Measurements from ENCODE around the gene WBP1L. TPM values are rescaled to one million over a fixed set of nuclear protein-coding genes. Genes with fewer than 3 reads are reported as not detected.

WBP1L gene
- total RNA-seq, 2 experiments from 2014 or later: 17.6 to 24.4 TPM

GRCh38 chr10:102745157-102745556 is 1.4 kb downstream of the WBP1L start:
- H3K9me2 ChIP-seq (ENCODE audit: insufficient read depth, low read length): no peaks in the 10 kb centered on the region
- H4K20me1 ChIP-seq (ENCODE audit: insufficient read depth, low read length): no peaks in the 10 kb centered on the region; the same call in 1 of the 2 replicates
- ChIA-PET POLR2A (interaction anchor here (0.6 to 2.5 kb wide), 5 partner anchors 7 to 110 kb away, joined by 3 to 14 read pairs (median 5); partner anchors contain the start of genes ARL3 and SFXN2), CTCF (ENCODE audit: unreplicated experiment) (interaction anchor here (0.6 kb wide), 1 partner anchor 1375 kb away, joined by 8 read pairs; no protein-coding TSS in a partner anchor)
- H3K79me2 ChIP-seq (ENCODE audit: insufficient read depth, low read depth, low read length): peaks cover 27% of the 10 kb centered on the region
- TF ChIP-seq, protein P1, sequence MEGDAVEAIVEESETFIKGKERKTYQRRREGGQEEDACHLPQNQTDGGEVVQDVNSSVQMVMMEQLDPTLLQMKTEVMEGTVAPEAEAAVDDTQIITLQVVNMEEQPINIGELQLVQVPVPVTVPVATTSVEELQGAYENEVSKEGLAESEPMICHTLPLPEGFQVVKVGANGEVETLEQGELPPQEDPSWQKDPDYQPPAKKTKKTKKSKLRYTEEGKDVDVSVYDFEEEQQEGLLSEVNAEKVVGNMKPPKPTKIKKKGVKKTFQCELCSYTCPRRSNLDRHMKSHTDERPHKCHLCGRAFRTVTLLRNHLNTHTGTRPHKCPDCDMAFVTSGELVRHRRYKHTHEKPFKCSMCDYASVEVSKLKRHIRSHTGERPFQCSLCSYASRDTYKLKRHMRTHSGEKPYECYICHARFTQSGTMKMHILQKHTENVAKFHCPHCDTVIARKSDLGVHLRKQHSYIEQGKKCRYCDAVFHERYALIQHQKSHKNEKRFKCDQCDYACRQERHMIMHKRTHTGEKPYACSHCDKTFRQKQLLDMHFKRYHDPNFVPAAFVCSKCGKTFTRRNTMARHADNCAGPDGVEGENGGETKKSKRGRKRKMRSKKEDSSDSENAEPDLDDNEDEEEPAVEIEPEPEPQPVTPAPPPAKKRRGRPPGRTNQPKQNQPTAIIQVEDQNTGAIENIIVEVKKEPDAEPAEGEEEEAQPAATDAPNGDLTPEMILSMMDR (conservative IDR thresholded peaks at IDR 0.05; ENCODE audit: low read length): no peak
- no peak for TF ChIP-seq EZH2phosphoT487 (IDR thresholded peaks at IDR 0.05; ENCODE audit: borderline replicate concordance, low read depth, low read length)
- H3K27ac ChIP-seq (ENCODE audit: low read depth, low read length, poor library complexity, severe bottlenecking): no peak overlapping the region
- peak overlapping the region; percentile 96 for H3K4me3 ChIP-seq (ENCODE audit: low read depth, low read length, poor library complexity, severe bottlenecking)
- no peak overlapping the region for H2AFZ ChIP-seq (ENCODE audit: low read length)
- peak overlapping the region; percentile 91 for H3K4me2 ChIP-seq (ENCODE audit: low read length)
- no TSS peak for BruUV-seq (replicated peaks)
- intact Hi-C loops (cut with micrococcal nuclease; ENCODE audit: unreplicated experiment): loop anchor here (5.0 kb wide), 1 partner anchor 67 kb away; no protein-coding TSS in a partner anchor
- DNase-seq (ENCODE audit: low spot score): no peak
- H3K4me1 ChIP-seq (ENCODE audit: insufficient read depth, low read length, poor library complexity, severe bottlenecking): peaks cover 23% of the 10 kb centered on the region
- H3K36me3 ChIP-seq (ENCODE audit: insufficient read depth, low read length): no peaks in the 10 kb centered on the region
- H3K9me3 ChIP-seq (ENCODE audit: low read length): no peaks in the 10 kb centered on the region

DNA sequence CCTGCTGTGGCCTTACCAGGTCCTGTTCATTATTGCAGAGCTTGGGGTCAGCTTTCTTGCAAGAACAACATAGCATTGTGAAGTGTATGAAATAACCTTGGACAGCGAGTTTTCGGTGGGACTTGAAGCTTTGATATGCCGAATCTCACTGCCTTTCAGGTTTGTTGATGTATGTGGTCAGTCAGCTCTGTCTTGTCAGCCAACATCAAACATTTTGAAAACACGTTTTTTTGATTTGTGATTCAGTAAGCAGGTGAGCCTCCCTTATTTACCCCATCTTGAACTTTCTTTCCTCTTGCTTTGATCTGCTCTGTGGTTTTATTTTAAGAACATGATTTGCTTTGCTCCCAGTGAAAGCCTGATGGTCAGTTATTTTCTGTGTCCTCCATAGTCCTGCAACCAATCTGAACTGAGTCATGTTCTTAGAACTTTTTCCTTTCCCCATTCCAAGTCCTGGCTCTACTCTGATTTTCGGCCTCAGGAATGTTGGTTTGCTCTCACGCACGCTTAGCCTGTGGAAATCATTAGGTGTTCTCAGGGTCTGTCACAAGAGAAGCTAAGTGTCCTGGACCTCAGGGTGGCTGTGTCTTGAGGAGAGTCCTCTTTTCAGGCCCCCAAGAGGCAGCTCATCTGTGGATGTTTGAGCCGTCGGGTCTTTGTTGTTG is 8.7 kb downstream of the WBP1L start:
- DNase-seq (ENCODE audit: low spot score): no peak
- Histone ChIP-seq H3K36me3 (ENCODE audit: insufficient read depth, low read length) (no peaks in the 10 kb centered on the region), H3K4me2 (ENCODE audit: low read length) (no peak overlapping the region), H3K4me3 (ENCODE audit: low read depth, low read length, poor library complexity, severe bottlenecking) (no peak overlapping the region), H3K27ac (ENCODE audit: low read depth, low read length, poor library complexity, severe bottlenecking) (no peak overlapping the region), H3K79me2 (ENCODE audit: insufficient read depth, low read depth, low read length) (peaks cover 4% of the 10 kb centered on the region; the same call in 1 of the 2 replicates), H3K9me2 (ENCODE audit: insufficient read depth, low read length) (no peaks in the 10 kb centered on the region), H4K20me1 (ENCODE audit: insufficient read depth, low read length) (no peaks in the 10 kb centered on the region), H2AFZ (ENCODE audit: low read length) (no peak overlapping the region), H3K9me3 (ENCODE audit: low read length) (no peaks in the 10 kb centered on the region), H3K4me1 (ENCODE audit: insufficient read depth, low read length, poor library complexity, severe bottlenecking) (peaks cover 2% of the 10 kb centered on the region)
- no TSS peak for BruUV-seq (replicated peaks)
- POLR2A ChIA-PET: interaction anchor here (0.5 to 2.0 kb wide), 5 partner anchors 8 to 63 kb away, joined by 3 to 4 read pairs (median 3); partner anchors contain the start of gene WBP1L
- CTCF ChIA-PET (ENCODE audit: unreplicated experiment): no interaction called here
- intact Hi-C loops (cut with micrococcal nuclease; ENCODE audit: unreplicated experiment): loop anchor here (2.0 to 5.0 kb wide), 2 partner anchors 75 to 148 kb away; no protein-coding TSS in a partner anchor
- no peak for TF ChIP-seq EZH2phosphoT487 (IDR thresholded peaks at IDR 0.05; ENCODE audit: borderline replicate concordance, low read depth, low read length)
- TF ChIP-seq, protein P1 (conservative IDR thresholded peaks at IDR 0.05; ENCODE audit: low read length): no peak
